Measurements from ENCODE around the gene NCR1.

NCR1 gene

GRCh38 chr19:54921082-54921481 lies 15.1 kb downstream of the NCR1 start:
- H3K27ac ChIP-seq (ENCODE audit: low read depth, low read length), result no peak overlapping the region
- no peak overlapping the region for H2AFZ ChIP-seq (ENCODE audit: insufficient read depth, low read length, poor library complexity)
- H3K4me2 ChIP-seq (ENCODE audit: low read length), result no peak overlapping the region
- no peak overlapping the region for H3K18ac ChIP-seq (ENCODE audit: low read length)
- H3K9me3 ChIP-seq (ENCODE audit: insufficient read depth, low read depth, low read length), result peaks cover 2% of the 10 kb centered on the region
- H4K91ac ChIP-seq (ENCODE audit: low read depth, low read length), result peak overlapping the region; percentile 1
- H3K4me3 ChIP-seq (ENCODE audit: low read depth, low read length), result no peak overlapping the region
- H3K36me3 ChIP-seq (ENCODE audit: control insufficient read depth in 1 of 2, insufficient read depth in 2 of 2, low read length in 2 of 2), result no peaks in the 10 kb centered on the region
- whole genome bisulfite sequencing (ENCODE audit: extremely low coverage, insufficient coverage, insufficient read length), result no CpG with 5 or more reads among the region's 7 CpGs
- no peak overlapping the region for H4K8ac ChIP-seq (ENCODE audit: low read depth, low read length)
- no peak overlapping the region for H3K9ac ChIP-seq (ENCODE audit: low read length)
- H3K79me2 ChIP-seq (ENCODE audit: control insufficient read depth, insufficient read depth, low read length, poor library complexity), result no peaks in the 10 kb centered on the region
- H2AK5ac ChIP-seq (ENCODE audit: low read length), result no peak overlapping the region
- H3K27me3 ChIP-seq (ENCODE audit: insufficient read depth, low read length), result no peaks in the 10 kb centered on the region
- no peak overlapping the region for H2BK120ac ChIP-seq (ENCODE audit: insufficient read depth, low read length, poor library complexity)
- H3K4me1 ChIP-seq (ENCODE audit: control insufficient read depth in 1 of 2, insufficient read depth in 2 of 2, low read length in 2 of 2), result no peaks in the 10 kb centered on the region
- H2BK12ac ChIP-seq (ENCODE audit: low read length), result peak overlapping the region; percentile 4
- DNase-seq, result peak in 1 of 2 donors; percentile 25
- no peak overlapping the region for H4K12ac ChIP-seq (ENCODE audit: low read depth, low read length)
- H3K79me1 ChIP-seq (ENCODE audit: low read length), result peaks cover 2% of the 10 kb centered on the region
- H3K14ac ChIP-seq (ENCODE audit: low read length), result no peak overlapping the region
- no peak overlapping the region for H3K23ac ChIP-seq (ENCODE audit: low read length)
- H3K4ac ChIP-seq (ENCODE audit: low read depth, low read length), result no peak overlapping the region
- no peak overlapping the region for H2BK5ac ChIP-seq (ENCODE audit: low read depth, low read length, poor library complexity)

- H3K9me3 ChIP-seq (ENCODE audit: insufficient read depth, low read depth, low read length), result peaks cover 6% of the 10 kb centered on the region
- no peaks in the 10 kb centered on the region for H3K79me2 ChIP-seq (ENCODE audit: control insufficient read depth, insufficient read depth, low read length, poor library complexity)
- no peak overlapping the region for H4K8ac ChIP-seq (ENCODE audit: low read depth, low read length)
- no peak overlapping the region for H2BK12ac ChIP-seq (ENCODE audit: low read length)
- H3K79me1 ChIP-seq (ENCODE audit: low read length), result peaks cover 2% of the 10 kb centered on the region
- no peaks in the 10 kb centered on the region for H3K4me1 ChIP-seq (ENCODE audit: control insufficient read depth in 1 of 2, insufficient read depth in 2 of 2, low read length in 2 of 2)
- no peak overlapping the region for H3K9ac ChIP-seq (ENCODE audit: low read length)
- no peak overlapping the region for H4K91ac ChIP-seq (ENCODE audit: low read depth, low read length)
- H2BK120ac ChIP-seq (ENCODE audit: insufficient read depth, low read length, poor library complexity), result no peak overlapping the region
- no peaks in the 10 kb centered on the region for H3K36me3 ChIP-seq (ENCODE audit: control insufficient read depth in 1 of 2, insufficient read depth in 2 of 2, low read length in 2 of 2)
- no peak for DNase-seq
- H3K27ac ChIP-seq (ENCODE audit: low read depth, low read length), result no peak overlapping the region
- no peak overlapping the region for H3K4me2 ChIP-seq (ENCODE audit: low read length)
- no peak overlapping the region for H3K14ac ChIP-seq (ENCODE audit: low read length)
- no peaks in the 10 kb centered on the region for H3K27me3 ChIP-seq (ENCODE audit: insufficient read depth, low read length)
- H4K12ac ChIP-seq (ENCODE audit: low read depth, low read length), result no peak overlapping the region
- H3K4ac ChIP-seq (ENCODE audit: low read depth, low read length), result no peak overlapping the region
- no peak overlapping the region for H2AK5ac ChIP-seq (ENCODE audit: low read length)
- H2AFZ ChIP-seq (ENCODE audit: insufficient read depth, low read length, poor library complexity), result no peak overlapping the region
- no peak overlapping the region for H3K18ac ChIP-seq (ENCODE audit: low read length)
- WGBS (ENCODE audit: extremely low coverage, insufficient coverage, insufficient read length), result no CpG with 5 or more reads among the region's 9 CpGs
- H3K23ac ChIP-seq (ENCODE audit: low read length), result no peak overlapping the region
- H3K4me3 ChIP-seq (ENCODE audit: low read depth, low read length), result no peak overlapping the region
- no peak overlapping the region for H2BK5ac ChIP-seq (ENCODE audit: low read depth, low read length, poor library complexity)
Measured at GRCh38 chr19:54923276-54923675, 17.3 kb downstream of the NCR1 start.

- Histone ChIP-seq H3K23ac (ENCODE audit: low read length) (no peak overlapping the region), H3K4ac (ENCODE audit: low read depth, low read length) (no peak overlapping the region), H4K8ac (ENCODE audit: low read depth, low read length) (no peak overlapping the region), H3K4me2 (ENCODE audit: low read length) (no peak overlapping the region), H3K27ac (ENCODE audit: low read depth, low read length) (no peak overlapping the region), H3K79me1 (ENCODE audit: low read length) (no peaks in the 10 kb centered on the region), H2AK5ac (ENCODE audit: low read length) (no peak overlapping the region), H3K36me3 (ENCODE audit: control insufficient read depth in 1 of 2, insufficient read depth in 2 of 2, low read length in 2 of 2) (no peaks in the 10 kb centered on the region), H3K9me3 (ENCODE audit: insufficient read depth, low read depth, low read length) (peaks cover 4% of the 10 kb centered on the region), H3K4me3 (ENCODE audit: low read depth, low read length) (no peak overlapping the region), H2BK5ac (ENCODE audit: low read depth, low read length, poor library complexity) (no peak overlapping the region), H3K79me2 (ENCODE audit: control insufficient read depth, insufficient read depth, low read length, poor library complexity) (no peaks in the 10 kb centered on the region), H3K18ac (ENCODE audit: low read length) (no peak overlapping the region), H3K4me1 (ENCODE audit: control insufficient read depth in 1 of 2, insufficient read depth in 2 of 2, low read length in 2 of 2) (no peaks in the 10 kb centered on the region), H4K91ac (ENCODE audit: low read depth, low read length) (no peak overlapping the region), H3K14ac (ENCODE audit: low read length) (no peak overlapping the region), H2AFZ (ENCODE audit: insufficient read depth, low read length, poor library complexity) (no peak overlapping the region), H2BK12ac (ENCODE audit: low read length) (no peak overlapping the region), H4K12ac (ENCODE audit: low read depth, low read length) (no peak overlapping the region), H3K9ac (ENCODE audit: low read length) (no peak overlapping the region), H2BK120ac (ENCODE audit: insufficient read depth, low read length, poor library complexity) (no peak overlapping the region), H3K27me3 (ENCODE audit: insufficient read depth, low read length) (no peaks in the 10 kb centered on the region)
- WGBS (ENCODE audit: extremely low coverage, insufficient coverage, insufficient read length), result no CpG with 5 or more reads among the region's 2 CpGs
- DNase-seq, result no peak
Measured at GRCh38 chr19:54928299-54928698, 22.4 kb downstream of the NCR1 start.

DNA sequence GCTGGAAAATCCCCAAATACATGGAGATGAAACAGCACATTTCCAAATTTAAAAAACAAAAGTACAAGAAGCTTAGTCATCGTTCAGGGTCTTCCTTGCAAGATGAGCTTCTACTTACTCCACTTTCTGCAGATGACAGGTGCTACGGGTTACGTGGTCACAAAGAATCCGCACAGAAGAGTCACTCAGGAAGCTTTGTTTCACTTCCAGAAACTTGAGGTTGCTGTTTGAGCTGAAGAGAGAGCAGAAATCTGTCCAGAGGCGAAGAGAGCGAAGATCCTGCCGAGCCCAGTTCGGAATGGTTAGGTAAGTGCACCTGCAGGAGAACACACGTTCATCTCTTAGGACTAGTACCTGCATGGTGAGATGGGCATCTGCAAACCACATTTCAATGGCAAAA lies 32.0 kb downstream of the NCR1 start:
- peak; percentile 84 to 86 for DNase-seq
- Histone ChIP-seq H2AK5ac (ENCODE audit: low read length) (no peak overlapping the region), H3K79me1 (ENCODE audit: low read length) (peaks cover 14% of the 10 kb centered on the region), H3K36me3 (ENCODE audit: control insufficient read depth in 1 of 2, insufficient read depth in 2 of 2, low read length in 2 of 2) (peaks cover 0 to 3% of the 10 kb centered on the region in 2 experiments), H3K4me1 (ENCODE audit: control insufficient read depth in 1 of 2, insufficient read depth in 2 of 2, low read length in 2 of 2) (peaks cover 3 to 8% of the 10 kb centered on the region in 2 experiments), H3K4ac (ENCODE audit: low read depth, low read length) (no peak overlapping the region), H2BK5ac (ENCODE audit: low read depth, low read length, poor library complexity) (no peak overlapping the region), H3K14ac (ENCODE audit: low read length) (no peak overlapping the region), H4K91ac (ENCODE audit: low read depth, low read length) (no peak overlapping the region), H3K18ac (ENCODE audit: low read length) (no peak overlapping the region), H3K9ac (ENCODE audit: low read length) (no peak overlapping the region), H3K9me3 (ENCODE audit: insufficient read depth, low read depth, low read length) (peaks cover 2% of the 10 kb centered on the region), H3K4me3 (ENCODE audit: low read depth, low read length) (no peak overlapping the region), H2AFZ (ENCODE audit: insufficient read depth, low read length, poor library complexity) (no peak overlapping the region), H2BK120ac (ENCODE audit: insufficient read depth, low read length, poor library complexity) (no peak overlapping the region), H3K23ac (ENCODE audit: low read length) (no peak overlapping the region), H3K27me3 (ENCODE audit: insufficient read depth, low read length) (no peaks in the 10 kb centered on the region), H3K4me2 (ENCODE audit: low read length) (no peak overlapping the region), H4K12ac (ENCODE audit: low read depth, low read length) (no peak overlapping the region), H3K79me2 (ENCODE audit: control insufficient read depth, insufficient read depth, low read length, poor library complexity) (peaks cover 1% of the 10 kb centered on the region), H2BK12ac (ENCODE audit: low read length) (no peak overlapping the region), H4K8ac (ENCODE audit: low read depth, low read length) (no peak overlapping the region), H3K27ac (ENCODE audit: low read depth, low read length) (no peak overlapping the region)
- WGBS (ENCODE audit: extremely low coverage, insufficient coverage, insufficient read length), result no CpG with 5 or more reads among the region's 9 CpGs
